ENCODE results near the gene TCEA2. TPM values are rescaled to one million over a fixed set of nuclear protein-coding genes. Genes with fewer than 3 reads are reported as not detected.

TCEA2 gene
- total RNA-seq, 4 donors from 2014 or later = 5.6 to 94.3 (median 14.8) TPM

- Histone ChIP-seq H3K9me3 (no peaks in the 10 kb centered on the region), H3K4me3 (no peak overlapping the region), H3K4me1 (no peaks in the 10 kb centered on the region), H3K27ac (no peak overlapping the region), H3K36me3 (no peaks in the 10 kb centered on the region), H3K27me3 (peaks cover 2% of the 10 kb centered on the region)
- intact Hi-C loops (cut with DNase I; ENCODE audit: low total_unique reads) (loop anchor here (5.0 kb wide), 1 partner anchor 76 kb away; the partner anchor contains the start of gene C20orf204), in situ Hi-C loops (cut with MboI; ENCODE audit: low pct_ligation_motif_present in 1 of 4, low pct_unique_long_range_greater_than_20kb in 1 of 4, low sequenced_read_pairs in 3 of 4) (no loop called here)
- no peak for TF ChIP-seq POLR2A (IDR thresholded peaks at IDR 0.05)
- WGBS, 2 donors (ENCODE audit: low coverage in 1 of 2) = 51 to 70% methylated on average over 3 to 6 of the region's 6 CpGs
- peak; percentile 1 for DNase-seq
Observed at GRCh38 chr20:64113444-64113775, 50.4 kb downstream of the TCEA2 start.

GRCh38 chr20:64113796-64114355 lies 50.9 kb downstream of the TCEA2 start:
- no peak for TF ChIP-seq POLR2A (IDR thresholded peaks at IDR 0.05)
- WGBS, 2 donors (ENCODE audit: low coverage in 1 of 2) = 53 to 78% methylated on average over 2 to 13 of the region's 13 CpGs
- intact Hi-C loops (cut with DNase I; ENCODE audit: low total_unique reads) (loop anchor here (5.0 kb wide), 1 partner anchor 77 kb away; the partner anchor contains the start of gene C20orf204), in situ Hi-C loops (cut with MboI; ENCODE audit: low pct_ligation_motif_present in 1 of 4, low pct_unique_long_range_greater_than_20kb in 1 of 4, low sequenced_read_pairs in 3 of 4) (no loop called here)
- Histone ChIP-seq H3K27me3 (peaks cover 2% of the 10 kb centered on the region), H3K9me3 (no peaks in the 10 kb centered on the region), H3K27ac (no peak overlapping the region), H3K36me3 (no peaks in the 10 kb centered on the region), H3K4me3 (no peak overlapping the region), H3K4me1 (no peaks in the 10 kb centered on the region)
- peak; percentile 2 for DNase-seq

GRCh38 chr20:64114356-64114971 lies 51.5 kb downstream of the TCEA2 start:
- H3K36me3 ChIP-seq = no peaks in the 10 kb centered on the region
- H3K4me3 ChIP-seq = no peak overlapping the region
- in situ Hi-C loops (cut with MboI; ENCODE audit: low pct_ligation_motif_present in 1 of 4, low pct_unique_long_range_greater_than_20kb in 1 of 4, low sequenced_read_pairs in 3 of 4) (no loop called here), intact Hi-C loops (cut with DNase I; ENCODE audit: low total_unique reads) (loop anchor here (5.0 kb wide), 1 partner anchor 77 kb away; the partner anchor contains the start of gene C20orf204)
- H3K4me1 ChIP-seq = no peaks in the 10 kb centered on the region
- DNase-seq = peak; percentile 3
- H3K9me3 ChIP-seq = no peaks in the 10 kb centered on the region
- TF ChIP-seq POLR2A (IDR thresholded peaks at IDR 0.05) (no peak), POLR2AphosphoS5 (IDR thresholded peaks at IDR 0.05) (no peak), EP300 (IDR thresholded peaks at IDR 0.05; ENCODE audit: low read depth) (no peak), CTCF (IDR thresholded peaks at IDR 0.05) (no peak)
- no peaks in the 10 kb centered on the region for H3K27me3 ChIP-seq
- H3K27ac ChIP-seq = no peak overlapping the region
- WGBS, 2 donors (ENCODE audit: low coverage in 1 of 2) = 76% methylated on average over 14 of the region's 14 CpGs; no CpG with 5 or more reads in 1 of the 2 donors

- no peak overlapping the region for H3K27ac ChIP-seq
- TF ChIP-seq POLR2AphosphoS5 (IDR thresholded peaks at IDR 0.05) (no peak), EP300 (IDR thresholded peaks at IDR 0.05; ENCODE audit: low read depth) (no peak), CTCF (IDR thresholded peaks at IDR 0.05) (no peak), POLR2A (IDR thresholded peaks at IDR 0.05) (no peak)
- in situ Hi-C loops (cut with MboI; ENCODE audit: low pct_ligation_motif_present in 1 of 4, low pct_unique_long_range_greater_than_20kb in 1 of 4, low sequenced_read_pairs in 3 of 4) (no loop called here), intact Hi-C loops (cut with DNase I; ENCODE audit: low total_unique reads) (no loop called here)
- WGBS, 2 donors (ENCODE audit: low coverage in 1 of 2) = 27 to 60% methylated on average over 3 to 14 of the region's 14 CpGs
- H3K27me3 ChIP-seq = no peaks in the 10 kb centered on the region
- no peak overlapping the region for H3K4me3 ChIP-seq
- no peaks in the 10 kb centered on the region for H3K9me3 ChIP-seq
- no peaks in the 10 kb centered on the region for H3K36me3 ChIP-seq
- peaks cover 0 to 4% (median 2%) of the 10 kb centered on the region in 4 donors for H3K4me1 ChIP-seq
- no peak for DNase-seq
Observed at GRCh38 chr20:64115171-64115911, 52.3 kb downstream of the TCEA2 start.

- no peak for DNase-seq
- intact Hi-C loops (cut with DNase I; ENCODE audit: low total_unique reads) = no loop called here
- Histone ChIP-seq H3K27me3 (peaks cover 4% of the 10 kb centered on the region), H3K4me3 (no peak overlapping the region), H3K4me1 (peaks cover 0 to 5% (median 2%) of the 10 kb centered on the region in 4 donors), H3K9me3 (no peaks in the 10 kb centered on the region), H3K36me3 (no peaks in the 10 kb centered on the region), H3K27ac (no peak overlapping the region)
- no peak for TF ChIP-seq CTCF (IDR thresholded peaks at IDR 0.05)
- TF ChIP-seq POLR2AphosphoS5 (IDR thresholded peaks at IDR 0.05) = no peak
- no peak for TF ChIP-seq POLR2A (IDR thresholded peaks at IDR 0.05)
- TF ChIP-seq EP300 (IDR thresholded peaks at IDR 0.05; ENCODE audit: low read depth) = no peak
- WGBS, 2 donors (ENCODE audit: low coverage in 1 of 2) = 67 to 80% methylated on average over 1 to 20 of the region's 21 CpGs
- in situ Hi-C loops (cut with MboI; ENCODE audit: low pct_ligation_motif_present in 1 of 4, low pct_unique_long_range_greater_than_20kb in 1 of 4, low sequenced_read_pairs in 3 of 4) = no loop called here
Observed at GRCh38 chr20:64116016-64116415, 53.0 kb downstream of the TCEA2 start.
